ENCODE data around the gene PLS1. TPM values are rescaled to one million over a fixed set of nuclear protein-coding genes. Genes with fewer than 3 reads are reported as not detected.

Gene PLS1
- total RNA-seq, 1 donor from 2014 or later = 22.5 TPM

GRCh38 chr3:142636664-142637063 is 40.5 kb downstream of the PLS1 start:
- H3K4me3 Mint-ChIP-seq = no peak overlapping the region
- Histone ChIP-seq H3K4me3 (no peak overlapping the region), H3K9me3 (ENCODE audit: low read depth) (no peaks in the 10 kb centered on the region), H2AFZ (replicated peaks) (no peak overlapping the region), H3K4me1 (peaks cover 3% of the 10 kb centered on the region), H3K9ac (no peak overlapping the region), H3K27ac (no peak overlapping the region), H3F3A (ENCODE audit: low read depth) (no peaks in the 10 kb centered on the region), H3K27me3 (no peaks in the 10 kb centered on the region), H4K20me1 (ENCODE audit: low read depth) (no peaks in the 10 kb centered on the region), H3K79me2 (ENCODE audit: low read depth) (no peaks in the 10 kb centered on the region), H3K4me2 (no peak overlapping the region), H3K36me3 (no peaks in the 10 kb centered on the region)
- no peaks in the 10 kb centered on the region for H3K4me1 Mint-ChIP-seq
- H3K36me3 Mint-ChIP-seq = no peaks in the 10 kb centered on the region
- H3K27me3 Mint-ChIP-seq (ENCODE audit: insufficient read depth, low read depth) = no peaks in the 10 kb centered on the region
- DNase-seq (ENCODE audit: low spot score) = no peak
- no peak overlapping the region for H3K27ac Mint-ChIP-seq
- H3K9me3 Mint-ChIP-seq = no peaks in the 10 kb centered on the region
- TF ChIP-seq EZH2 (IDR thresholded peaks at IDR 0.05) = no peak
- TF ChIP-seq CTCF (IDR thresholded peaks at IDR 0.05) = no peak
- no peak for TF ChIP-seq EZH2phosphoT487 (IDR thresholded peaks at IDR 0.05)

GRCh38 chr3:142638291-142638690 is 42.1 kb downstream of the PLS1 start:
- no peaks in the 10 kb centered on the region for H3K9me3 Mint-ChIP-seq
- no peaks in the 10 kb centered on the region for H3K27me3 ChIP-seq
- no peak overlapping the region for H3K4me3 ChIP-seq
- no peaks in the 10 kb centered on the region for H3F3A ChIP-seq (ENCODE audit: low read depth)
- H3K79me2 ChIP-seq (ENCODE audit: low read depth) = no peaks in the 10 kb centered on the region
- H4K20me1 ChIP-seq (ENCODE audit: low read depth) = no peaks in the 10 kb centered on the region
- H3K4me2 ChIP-seq = no peak overlapping the region
- H3K4me1 ChIP-seq = peaks cover 3% of the 10 kb centered on the region
- no peaks in the 10 kb centered on the region for H3K9me3 ChIP-seq (ENCODE audit: low read depth)
- H3K4me3 Mint-ChIP-seq = no peak overlapping the region
- DNase-seq (ENCODE audit: low spot score) = no peak
- no peak overlapping the region for H3K27ac ChIP-seq
- H3K4me1 Mint-ChIP-seq = no peaks in the 10 kb centered on the region
- H3K9ac ChIP-seq = no peak overlapping the region
- H2AFZ ChIP-seq (replicated peaks) = no peak overlapping the region
- no peaks in the 10 kb centered on the region for H3K36me3 Mint-ChIP-seq
- no peaks in the 10 kb centered on the region for H3K36me3 ChIP-seq
- no peak for TF ChIP-seq EZH2phosphoT487 (IDR thresholded peaks at IDR 0.05)
- TF ChIP-seq EZH2 (IDR thresholded peaks at IDR 0.05) = no peak
- TF ChIP-seq CTCF (IDR thresholded peaks at IDR 0.05) = no peak
- H3K27ac Mint-ChIP-seq = no peak overlapping the region
- H3K27me3 Mint-ChIP-seq (ENCODE audit: insufficient read depth, low read depth) = no peaks in the 10 kb centered on the region

GRCh38 chr3:142641504-142641903 is 45.3 kb downstream of the PLS1 start:
- H3K4me3 Mint-ChIP-seq = no peak overlapping the region
- H3K36me3 Mint-ChIP-seq = no peaks in the 10 kb centered on the region
- no peaks in the 10 kb centered on the region for H3K9me3 Mint-ChIP-seq
- no peak overlapping the region for H3K4me2 ChIP-seq
- H3K4me3 ChIP-seq = no peak overlapping the region
- H3K27me3 ChIP-seq = no peaks in the 10 kb centered on the region
- H3K27ac Mint-ChIP-seq = no peak overlapping the region
- no peaks in the 10 kb centered on the region for H3K9me3 ChIP-seq (ENCODE audit: low read depth)
- H3K36me3 ChIP-seq = no peaks in the 10 kb centered on the region
- TF ChIP-seq EZH2 (IDR thresholded peaks at IDR 0.05) = no peak
- TF ChIP-seq CTCF (IDR thresholded peaks at IDR 0.05) = no peak
- no peaks in the 10 kb centered on the region for H3F3A ChIP-seq (ENCODE audit: low read depth)
- H2AFZ ChIP-seq (replicated peaks) = no peak overlapping the region
- H3K9ac ChIP-seq = no peak overlapping the region
- DNase-seq (ENCODE audit: low spot score) = no peak
- peaks cover 3% of the 10 kb centered on the region for H3K4me1 ChIP-seq
- H3K4me1 Mint-ChIP-seq = no peaks in the 10 kb centered on the region
- H3K79me2 ChIP-seq (ENCODE audit: low read depth) = no peaks in the 10 kb centered on the region
- no peak overlapping the region for H3K27ac ChIP-seq
- H4K20me1 ChIP-seq (ENCODE audit: low read depth) = no peaks in the 10 kb centered on the region
- no peaks in the 10 kb centered on the region for H3K27me3 Mint-ChIP-seq (ENCODE audit: insufficient read depth, low read depth)

- Mint-ChIP-seq H3K36me3 (no peaks in the 10 kb centered on the region), H3K4me3 (no peak overlapping the region), H3K4me1 (no peaks in the 10 kb centered on the region), H3K27me3 (ENCODE audit: insufficient read depth, low read depth) (no peaks in the 10 kb centered on the region), H3K27ac (no peak overlapping the region), H3K9me3 (no peaks in the 10 kb centered on the region)
- H3K36me3 ChIP-seq = no peaks in the 10 kb centered on the region
- H3K4me3 ChIP-seq = no peak overlapping the region
- peaks cover 3% of the 10 kb centered on the region for H3K4me1 ChIP-seq
- no peaks in the 10 kb centered on the region for H4K20me1 ChIP-seq (ENCODE audit: low read depth)
- no peaks in the 10 kb centered on the region for H3F3A ChIP-seq (ENCODE audit: low read depth)
- TF ChIP-seq EZH2phosphoT487 (IDR thresholded peaks at IDR 0.05) = no peak
- H3K27ac ChIP-seq = no peak overlapping the region
- H3K9me3 ChIP-seq (ENCODE audit: low read depth) = no peaks in the 10 kb centered on the region
- H3K9ac ChIP-seq = no peak overlapping the region
- no peak overlapping the region for H3K4me2 ChIP-seq
- no peaks in the 10 kb centered on the region for H3K27me3 ChIP-seq
- H3K79me2 ChIP-seq (ENCODE audit: low read depth) = no peaks in the 10 kb centered on the region
- no peak for DNase-seq (ENCODE audit: low spot score)
- no peak overlapping the region for H2AFZ ChIP-seq (replicated peaks)
Measured at GRCh38 chr3:142642956-142643355, 46.8 kb downstream of the PLS1 start.

Measured in neural progenitor cell (in vitro differentiated cells).